SU-DHL-6 (cell line): ENCODE results near the gene MMAB.

Experiments used
- EZH2phosphoT487 ChIP-seq: fragments of 200-600 bp; sonication (generic), shearing (Covaris generic); conservative IDR thresholded peaks from 2 replicates; pipeline ENCODE4 v1.6.1; 2018; ENCODE audit warnings: mild to moderate bottlenecking, antibody characterized with exemption, low read length, moderate library complexity, mixed read lengths
- TF ChIP-seq, protein P1 (sequence below): fragments of 200-600 bp; sonication (generic); IDR thresholded peaks from one replicate; pipeline ENCODE4 v1.5.1; 2017; ENCODE audit warnings: antibody characterized with exemption, mild to moderate bottlenecking, low read length, moderate library complexity; ENCODE audit not compliant: insufficient read depth, poor library complexity, severe bottlenecking

DNA sequence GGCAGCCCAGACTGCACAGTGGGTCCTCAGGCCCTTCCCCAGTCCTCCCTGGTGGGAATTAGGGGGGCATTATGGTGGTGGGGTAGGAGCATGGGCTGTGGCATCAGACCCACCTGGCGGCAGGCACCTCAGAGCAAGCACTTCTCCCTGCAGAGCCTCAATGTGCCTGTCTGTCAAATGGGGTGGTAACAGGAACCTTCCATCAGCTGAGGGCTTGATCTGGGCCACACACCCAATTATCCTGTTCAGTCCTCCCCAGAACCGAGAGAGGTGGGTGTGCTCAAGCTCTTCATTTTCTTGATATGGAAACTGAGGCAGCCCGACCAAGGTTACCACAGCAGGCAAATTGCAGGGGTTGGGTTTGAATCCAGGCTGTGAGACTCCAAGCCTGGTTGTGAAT is 38.7 kb upstream of the MMAB start:
- TF ChIP-seq, protein P1, sequence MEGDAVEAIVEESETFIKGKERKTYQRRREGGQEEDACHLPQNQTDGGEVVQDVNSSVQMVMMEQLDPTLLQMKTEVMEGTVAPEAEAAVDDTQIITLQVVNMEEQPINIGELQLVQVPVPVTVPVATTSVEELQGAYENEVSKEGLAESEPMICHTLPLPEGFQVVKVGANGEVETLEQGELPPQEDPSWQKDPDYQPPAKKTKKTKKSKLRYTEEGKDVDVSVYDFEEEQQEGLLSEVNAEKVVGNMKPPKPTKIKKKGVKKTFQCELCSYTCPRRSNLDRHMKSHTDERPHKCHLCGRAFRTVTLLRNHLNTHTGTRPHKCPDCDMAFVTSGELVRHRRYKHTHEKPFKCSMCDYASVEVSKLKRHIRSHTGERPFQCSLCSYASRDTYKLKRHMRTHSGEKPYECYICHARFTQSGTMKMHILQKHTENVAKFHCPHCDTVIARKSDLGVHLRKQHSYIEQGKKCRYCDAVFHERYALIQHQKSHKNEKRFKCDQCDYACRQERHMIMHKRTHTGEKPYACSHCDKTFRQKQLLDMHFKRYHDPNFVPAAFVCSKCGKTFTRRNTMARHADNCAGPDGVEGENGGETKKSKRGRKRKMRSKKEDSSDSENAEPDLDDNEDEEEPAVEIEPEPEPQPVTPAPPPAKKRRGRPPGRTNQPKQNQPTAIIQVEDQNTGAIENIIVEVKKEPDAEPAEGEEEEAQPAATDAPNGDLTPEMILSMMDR = no peak
- no peak for TF ChIP-seq EZH2phosphoT487
